A172 (cell line): ENCODE results near the gene TUBB6. TPM values are rescaled to one million over a fixed set of nuclear protein-coding genes. Genes with fewer than 3 reads are reported as not detected.

Experiments
- DNase-seq: peaks from one replicate; pipeline ENCODE4 v3.0.0-alpha.2; 2015; ENCODE audit warnings: low spot score
- total RNA-seq: library from RNA; depleted of rRNA; stranded (reverse); fragments of >200 nt; shearing (Covaris generic); gene quantifications from 2 replicates; pipeline ENCODE4 v1.2.3, GENCODE V29; 2014

TUBB6 gene
- total RNA-seq, 1 experiment from 2014 or later = 464 TPM

GRCh38 chr18:12291161-12291560 lies 16.9 kb upstream of the TUBB6 start:
- no peak for DNase-seq

DNA sequence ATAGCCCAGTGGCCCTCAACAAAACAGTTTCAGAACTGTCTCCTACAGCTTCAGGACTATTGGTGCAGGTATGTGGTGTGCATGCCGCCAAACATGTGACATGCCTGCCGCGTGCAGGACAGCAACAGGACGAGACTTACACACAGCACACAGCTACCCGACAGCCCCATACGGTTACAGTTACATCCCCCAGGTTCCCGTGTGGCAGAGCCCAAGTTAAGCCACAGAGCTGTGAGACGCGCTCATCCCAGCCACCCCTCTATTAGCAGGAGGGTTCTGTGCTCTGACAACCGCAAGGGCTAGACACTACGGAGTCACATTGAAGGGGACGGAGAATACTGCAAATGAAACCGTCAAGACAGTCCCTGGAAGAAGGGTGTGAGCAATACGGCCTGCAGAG lies 16.4 kb upstream of the TUBB6 start:
- no peak for DNase-seq

- DNase-seq = no peak
Measured at GRCh38 chr18:12293831-12294230, 14.2 kb upstream of the TUBB6 start.

DNA sequence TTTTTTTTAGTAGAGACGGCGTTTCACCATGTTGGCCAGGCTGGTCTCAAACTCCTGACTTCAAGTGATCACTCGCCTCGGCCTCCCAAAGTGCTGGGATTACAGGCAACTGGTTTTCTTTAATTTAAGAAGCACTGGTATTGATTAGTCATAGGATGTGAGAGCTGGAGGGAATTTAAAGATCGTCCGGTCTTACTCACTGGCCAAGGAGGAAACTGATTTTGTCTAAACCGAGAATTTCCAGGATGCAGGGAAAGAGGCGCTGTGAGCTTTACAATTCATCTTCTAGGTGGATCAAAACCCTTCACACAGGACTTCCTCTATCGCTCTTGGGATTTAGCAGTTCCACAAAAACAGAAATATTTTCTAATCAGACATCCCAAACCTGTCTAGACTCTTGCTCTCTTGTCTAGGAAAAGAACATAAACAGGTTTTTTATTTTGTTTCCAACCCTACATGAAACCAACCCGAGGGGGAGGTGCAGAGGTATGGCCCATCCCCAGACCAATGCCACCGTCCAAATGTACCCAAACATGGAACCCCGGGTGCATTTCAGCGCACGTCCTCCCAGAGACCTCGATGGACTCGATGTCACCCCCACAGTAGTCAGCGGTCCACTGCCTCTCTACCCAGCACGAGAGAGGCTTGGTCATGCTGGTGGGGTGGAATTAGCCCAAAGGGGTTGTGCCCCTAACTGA lies 12.5 kb upstream of the TUBB6 start:
- no peak for DNase-seq

DNA sequence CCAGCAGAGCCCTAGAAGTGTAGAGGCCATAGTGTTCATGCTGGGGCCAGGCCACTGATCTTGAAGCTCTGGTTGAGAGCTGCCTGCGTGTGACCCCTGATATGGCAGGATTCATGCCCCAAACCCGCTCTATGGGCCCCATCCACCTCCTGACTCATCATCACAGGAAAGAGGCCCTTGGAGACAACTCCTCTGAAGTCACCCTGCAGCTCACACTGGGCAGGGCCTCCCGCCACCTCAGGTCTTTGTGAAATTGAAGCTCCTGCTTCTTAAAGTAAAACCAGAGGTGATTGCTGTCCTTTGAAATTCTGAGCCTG lies 12.0 kb upstream of the TUBB6 start:
- peak; percentile 47 for DNase-seq

DNA sequence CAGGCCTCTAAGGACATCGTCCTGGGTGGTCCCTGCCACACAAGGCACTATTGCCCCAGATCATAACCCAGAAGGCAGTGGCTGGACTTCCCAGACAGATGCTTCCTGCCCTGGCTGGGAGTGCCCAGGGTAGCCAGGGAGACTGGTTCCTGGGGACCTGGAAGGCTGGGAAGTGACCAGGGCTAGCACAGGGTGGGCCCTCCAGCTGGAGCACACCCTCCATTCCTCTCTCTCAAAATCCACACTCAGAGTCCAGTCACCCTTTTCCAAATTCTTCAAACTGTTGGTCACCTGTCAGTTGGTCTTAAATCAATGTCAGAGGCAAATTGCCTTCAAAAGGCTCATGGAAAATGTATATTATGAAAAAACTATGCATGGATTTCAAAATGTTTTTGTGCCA lies 11.6 kb upstream of the TUBB6 start:
- no peak for DNase-seq

GRCh38 chr18:12299862-12300261 lies 8.2 kb upstream of the TUBB6 start:
- no peak for DNase-seq

- no peak for DNase-seq
Measured at GRCh38 chr18:12301263-12302005, 6.6 kb upstream of the TUBB6 start.

DNA sequence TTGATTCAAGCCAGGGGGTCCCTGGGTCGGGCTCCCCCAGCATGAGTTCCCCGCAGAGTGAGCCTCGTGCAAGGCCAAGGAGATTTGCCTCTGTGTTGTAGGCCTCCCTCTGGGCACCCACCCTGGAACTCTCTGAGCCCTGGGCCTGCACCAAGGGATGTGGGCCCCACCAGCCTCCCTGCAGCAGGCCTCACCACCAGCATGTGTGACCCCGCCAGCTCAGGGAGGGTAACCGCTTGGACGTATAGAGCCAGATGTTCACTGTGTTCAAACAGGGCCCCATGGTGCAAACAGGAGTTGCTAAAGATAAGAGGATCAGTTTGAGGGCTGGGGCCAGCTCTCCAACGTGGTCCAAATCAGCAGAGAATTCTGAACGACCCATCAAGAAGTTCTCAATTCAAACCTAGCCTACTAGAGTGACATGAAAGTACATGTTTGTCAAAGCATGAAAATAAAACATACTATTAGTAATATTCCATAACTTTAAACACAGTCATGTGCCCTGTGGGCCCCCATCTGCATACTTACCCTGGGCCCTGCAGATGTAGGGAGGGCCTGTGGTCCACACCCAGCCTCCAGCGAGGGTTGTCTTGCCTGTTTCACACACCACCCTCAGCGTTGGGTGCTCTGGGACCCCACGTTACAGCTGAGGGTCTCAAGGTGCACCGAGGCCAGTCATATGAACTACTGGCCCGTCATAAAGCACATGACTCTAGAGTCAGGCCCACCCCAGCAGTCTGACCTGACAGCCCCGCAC lies 5.5 kb upstream of the TUBB6 start:
- DNase-seq = no peak

- DNase-seq = peak; percentile 13
Measured at GRCh38 chr18:12304351-12305210, 3.5 kb upstream of the TUBB6 start.

- DNase-seq = no peak
Measured at GRCh38 chr18:12305211-12305610, 2.8 kb upstream of the TUBB6 start.

- DNase-seq = no peak
Measured at GRCh38 chr18:12305930-12306629, 2.0 kb upstream of the TUBB6 start.

- DNase-seq = no peak
Measured at GRCh38 chr18:12306752-12307700, 1.0 kb upstream of the TUBB6 start.

DNA sequence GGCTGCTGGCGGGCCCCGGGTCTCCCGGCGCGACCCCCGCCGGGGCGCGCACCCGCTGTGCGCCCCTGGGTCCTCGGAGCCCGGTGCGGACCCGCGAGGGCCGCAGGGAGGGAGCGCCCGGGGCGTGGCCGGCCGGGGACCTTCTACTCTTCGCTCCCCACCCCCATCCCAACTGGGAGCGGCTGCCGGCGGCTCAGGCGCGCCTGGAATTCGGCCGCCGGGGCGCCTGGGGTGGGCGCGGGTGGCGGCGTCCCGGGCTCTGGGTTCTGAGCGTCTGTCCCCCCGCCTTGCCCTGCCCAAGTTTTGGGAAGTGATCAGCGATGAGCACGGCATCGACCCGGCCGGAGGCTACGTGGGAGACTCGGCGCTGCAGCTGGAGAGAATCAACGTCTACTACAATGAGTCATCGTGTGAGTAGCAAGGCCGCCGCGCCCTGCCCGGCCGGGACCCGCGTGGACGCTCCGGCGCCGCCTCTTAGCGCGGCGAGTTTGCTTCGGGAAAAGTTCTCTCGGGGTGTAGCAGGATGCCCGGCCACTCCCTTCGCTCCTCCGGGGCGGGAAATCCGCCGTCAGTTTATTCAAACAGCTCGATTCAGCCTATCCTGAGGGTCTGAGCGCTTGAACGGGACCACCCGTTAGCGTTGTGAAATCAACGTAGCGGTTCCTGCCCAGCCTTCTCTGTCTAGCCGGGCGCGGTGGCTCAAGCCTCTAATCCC lies 502 bp downstream of the TUBB6 start:
- DNase-seq = peak; percentile 81

- DNase-seq = peak; percentile 7
Measured at GRCh38 chr18:12309683-12310198, 1.7 kb downstream of the TUBB6 start.

- no peak for DNase-seq
Measured at GRCh38 chr18:12310762-12311161, 2.7 kb downstream of the TUBB6 start.

- no peak for DNase-seq
Measured at GRCh38 chr18:12312976-12313375, 4.9 kb downstream of the TUBB6 start.

- DNase-seq = no peak
Measured at GRCh38 chr18:12313530-12314245, 5.6 kb downstream of the TUBB6 start.
